Kidney epithelial cell (primary cell): ENCODE measurements around the gene SYMPK. TPM values are rescaled to one million over a fixed set of nuclear protein-coding genes. Genes with fewer than 3 reads are reported as not detected.

Source experiments
- DNase-seq: peaks from one replicate; pipeline ENCODE4 v3.0.0-alpha.2; 2010; ENCODE audit warnings: low read depth
- H3K27me3 ChIP-seq: 2 replicates; pipeline ENCODE4 v1.6.0; 2011; ENCODE audit warnings: low read length; ENCODE audit not compliant: control insufficient read depth, insufficient read depth
- H3K36me3 ChIP-seq: 2 replicates; pipeline ENCODE4 v1.5.1; 2011; ENCODE audit warnings: low read length; ENCODE audit not compliant: control insufficient read depth, insufficient read depth
- H3K4me3 ChIP-seq: 2 replicates; pipeline ENCODE4 v1.5.1; 2011; ENCODE audit warnings: low read depth, mild to moderate bottlenecking, control low read depth, low read length
- total RNA-seq: library from RNA; depleted of rRNA; stranded (reverse); fragments of >200 nt; gene quantifications from 2 replicates; pipeline ENCODE4 v1.2.3, GENCODE V29; 2015
- TF ChIP-seq, protein P1 (sequence below): IDR thresholded peaks from 2 replicates; pipeline ENCODE4 v1.5.1; 2011; ENCODE audit warnings: mild to moderate bottlenecking, moderate library complexity, low read length, control low read depth, inconsistent platforms; ENCODE audit not compliant: insufficient read depth, poor library complexity, severe bottlenecking

The SYMPK gene
- total RNA-seq, 1 donor from 2014 or later: 32.2 TPM

DNA sequence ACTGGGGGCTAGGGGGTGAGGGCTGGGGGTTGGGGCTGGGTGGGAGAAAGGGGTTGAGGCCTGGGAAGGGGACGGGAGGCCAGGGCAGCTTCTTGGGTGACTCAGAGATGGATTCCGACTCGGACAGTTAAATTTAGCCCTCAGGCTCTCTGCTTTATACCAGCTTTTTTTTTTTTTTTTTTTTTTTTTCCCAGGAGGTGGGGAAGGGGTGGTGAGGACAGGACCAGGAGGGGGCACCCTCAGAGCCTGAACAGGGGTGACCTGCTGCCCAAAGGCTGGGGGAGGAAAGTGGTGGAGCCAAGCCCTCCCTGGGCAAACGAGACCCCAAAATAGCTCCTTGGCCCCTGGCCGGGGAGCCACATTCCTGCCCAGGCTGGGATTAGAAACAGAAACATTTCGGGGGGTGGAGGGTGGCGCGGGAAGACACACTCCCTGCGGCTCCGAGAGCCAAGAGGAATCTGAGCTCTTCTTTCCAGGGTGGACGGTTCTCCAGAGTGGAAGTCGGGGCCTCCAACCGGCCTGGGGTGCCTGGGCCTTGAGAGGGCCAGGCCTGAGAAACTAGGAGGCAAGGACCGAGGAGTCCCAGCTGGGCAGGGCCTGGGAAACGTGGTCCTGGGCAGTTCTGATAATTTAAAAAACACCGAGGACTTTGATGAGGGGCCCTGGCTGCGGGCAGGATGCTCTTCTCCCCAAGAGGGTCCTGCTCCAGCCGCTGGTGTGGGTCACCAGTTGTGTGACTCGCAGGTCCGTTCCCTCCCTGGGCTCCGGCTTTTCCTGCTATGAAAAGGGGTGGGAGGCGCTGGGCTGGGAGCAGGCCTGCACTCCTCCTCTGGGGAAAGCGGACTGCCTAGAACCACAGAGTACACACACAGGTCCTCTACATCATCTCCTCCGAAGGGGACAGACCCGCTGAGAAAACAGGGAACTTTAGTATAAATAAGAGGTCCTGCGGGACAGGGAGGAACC lies 79.8 kb downstream of the SYMPK start:
- H3K27me3 ChIP-seq: no peaks in the 10 kb centered on the region
- no peaks in the 10 kb centered on the region for H3K36me3 ChIP-seq
- TF ChIP-seq, protein P1, sequence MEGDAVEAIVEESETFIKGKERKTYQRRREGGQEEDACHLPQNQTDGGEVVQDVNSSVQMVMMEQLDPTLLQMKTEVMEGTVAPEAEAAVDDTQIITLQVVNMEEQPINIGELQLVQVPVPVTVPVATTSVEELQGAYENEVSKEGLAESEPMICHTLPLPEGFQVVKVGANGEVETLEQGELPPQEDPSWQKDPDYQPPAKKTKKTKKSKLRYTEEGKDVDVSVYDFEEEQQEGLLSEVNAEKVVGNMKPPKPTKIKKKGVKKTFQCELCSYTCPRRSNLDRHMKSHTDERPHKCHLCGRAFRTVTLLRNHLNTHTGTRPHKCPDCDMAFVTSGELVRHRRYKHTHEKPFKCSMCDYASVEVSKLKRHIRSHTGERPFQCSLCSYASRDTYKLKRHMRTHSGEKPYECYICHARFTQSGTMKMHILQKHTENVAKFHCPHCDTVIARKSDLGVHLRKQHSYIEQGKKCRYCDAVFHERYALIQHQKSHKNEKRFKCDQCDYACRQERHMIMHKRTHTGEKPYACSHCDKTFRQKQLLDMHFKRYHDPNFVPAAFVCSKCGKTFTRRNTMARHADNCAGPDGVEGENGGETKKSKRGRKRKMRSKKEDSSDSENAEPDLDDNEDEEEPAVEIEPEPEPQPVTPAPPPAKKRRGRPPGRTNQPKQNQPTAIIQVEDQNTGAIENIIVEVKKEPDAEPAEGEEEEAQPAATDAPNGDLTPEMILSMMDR: peak; percentile 4
- H3K4me3 ChIP-seq: no peak overlapping the region
- no peak for DNase-seq

DNA sequence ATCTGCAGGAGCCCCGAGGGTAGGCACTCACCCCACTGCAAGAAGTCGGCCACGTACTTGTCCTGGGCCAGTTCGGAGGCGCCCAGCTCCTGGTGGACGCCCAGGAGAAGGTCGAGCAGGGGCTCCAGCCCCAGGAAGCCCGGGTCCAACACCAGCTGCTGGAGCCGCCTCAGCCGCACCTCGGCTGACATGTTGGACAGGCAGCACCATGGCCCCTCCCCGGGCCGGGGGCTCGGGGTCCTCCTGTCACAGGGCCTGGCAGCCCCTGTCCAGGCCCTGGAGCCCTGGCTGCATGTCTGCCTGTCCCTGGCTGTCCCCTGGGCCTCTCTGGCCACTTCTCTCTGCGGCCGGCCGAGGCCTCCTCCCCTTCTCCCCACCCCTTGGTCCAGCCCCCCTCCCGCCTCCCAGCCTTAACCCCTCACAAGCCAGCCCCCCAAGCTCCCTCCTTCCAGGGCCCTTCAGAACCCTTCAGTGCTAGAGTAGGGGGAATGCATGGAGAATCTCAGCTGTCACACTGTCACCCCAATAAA lies 80.7 kb downstream of the SYMPK start, which contains the start of gene DMPK:
DMPK (minus strand) TSS at position 329 of the 530 bp plus-strand sequence; CDS start at position 191, 138 bp downstream.
- no peak for DNase-seq
- peaks cover 2% of the 10 kb centered on the region for H3K36me3 ChIP-seq
- H3K27me3 ChIP-seq: no peaks in the 10 kb centered on the region
- TF ChIP-seq, protein P1: no peak
- H3K4me3 ChIP-seq: no peak within 1 kb of the TSS

DNA sequence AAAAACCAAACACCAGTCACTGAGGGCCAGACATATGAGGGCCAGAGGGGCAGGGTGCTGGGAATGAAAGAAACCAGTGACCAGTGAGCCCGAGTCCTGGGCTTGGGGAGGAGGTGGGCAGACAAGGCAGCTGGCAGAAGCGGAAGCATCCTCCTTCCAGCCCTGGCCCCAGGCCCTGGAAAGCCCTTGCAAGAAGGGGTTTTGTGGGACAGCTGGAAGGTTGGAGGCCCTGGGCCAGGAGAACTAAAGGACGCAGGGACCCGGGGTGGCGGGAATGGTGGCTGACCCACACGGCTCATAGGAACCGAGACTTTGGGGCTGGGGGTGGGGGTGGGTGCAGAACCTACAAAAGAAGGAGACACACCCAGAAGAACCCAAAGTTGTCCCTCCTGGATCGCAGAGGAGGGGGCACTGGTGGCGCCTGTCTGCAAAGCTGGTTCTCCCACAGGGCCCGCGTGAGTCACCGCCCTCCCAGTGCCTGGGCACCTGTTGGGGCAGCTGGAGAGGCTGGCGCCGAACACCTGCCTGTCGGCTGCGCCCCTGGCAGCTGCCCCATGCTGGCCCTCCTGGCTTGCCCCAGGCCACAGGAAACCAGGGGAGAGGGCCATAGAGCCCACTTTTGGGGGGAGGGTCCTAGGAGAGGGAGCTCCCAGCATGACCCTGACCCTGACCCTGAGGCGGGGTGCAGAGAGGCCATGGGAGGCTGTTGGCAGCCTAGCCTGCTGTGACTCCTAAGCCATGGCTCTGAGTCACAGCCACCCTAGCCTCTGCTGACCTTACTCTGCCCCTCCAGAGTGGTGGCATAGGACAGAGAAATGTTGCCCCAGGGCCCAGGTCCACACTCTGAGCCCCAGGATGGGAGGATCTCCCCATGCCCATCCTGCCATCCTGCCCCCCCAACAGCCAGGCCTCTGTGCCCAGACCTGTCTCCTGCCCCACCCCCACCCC lies 81.5 kb downstream of the SYMPK start:
- peaks cover 6% of the 10 kb centered on the region for H3K36me3 ChIP-seq
- DNase-seq: no peak
- TF ChIP-seq, protein P1: no peak
- no peaks in the 10 kb centered on the region for H3K27me3 ChIP-seq
- no peak overlapping the region for H3K4me3 ChIP-seq

DNA sequence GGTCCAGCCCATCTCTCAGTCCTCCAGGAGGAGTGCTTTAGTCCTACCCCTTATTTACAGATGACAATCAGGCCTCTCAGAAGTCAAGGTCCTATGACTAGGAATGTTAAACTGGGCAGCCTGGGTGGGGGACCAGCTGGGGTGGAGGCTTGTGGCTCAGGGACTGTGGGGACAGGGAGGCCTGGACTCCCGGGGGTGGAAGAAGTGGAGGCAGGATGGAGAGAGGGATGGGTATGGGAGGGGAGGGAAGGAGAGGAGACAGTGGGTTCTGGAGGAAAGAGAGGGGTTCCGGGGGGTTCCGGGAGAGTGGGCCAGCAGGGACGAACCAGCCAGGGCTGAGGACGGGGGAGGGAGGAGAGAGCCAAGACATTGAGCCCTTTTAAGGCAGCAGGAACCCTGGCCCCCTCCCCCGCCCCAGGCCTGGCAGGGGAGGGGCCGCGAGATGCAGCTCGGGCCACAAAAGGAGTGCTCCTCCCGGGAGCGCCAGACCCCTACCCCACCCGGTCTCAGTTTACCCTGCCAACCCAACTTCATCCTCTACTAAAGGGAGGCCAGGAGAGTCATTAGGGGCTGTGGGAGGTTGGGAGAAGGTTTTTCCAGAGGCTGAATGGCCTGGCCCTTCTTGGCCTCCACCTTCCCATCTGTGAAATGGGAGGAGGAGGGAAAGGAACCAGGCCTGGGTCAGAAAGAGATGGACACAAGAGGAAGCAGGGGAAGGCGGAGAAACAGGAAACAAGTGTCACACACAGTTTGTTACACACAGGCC lies 82.3 kb downstream of the SYMPK start:
- H3K27me3 ChIP-seq: no peaks in the 10 kb centered on the region
- H3K36me3 ChIP-seq: peaks cover 6% of the 10 kb centered on the region
- no peak overlapping the region for H3K4me3 ChIP-seq
- TF ChIP-seq, protein P1: no peak
- DNase-seq: no peak

DNA sequence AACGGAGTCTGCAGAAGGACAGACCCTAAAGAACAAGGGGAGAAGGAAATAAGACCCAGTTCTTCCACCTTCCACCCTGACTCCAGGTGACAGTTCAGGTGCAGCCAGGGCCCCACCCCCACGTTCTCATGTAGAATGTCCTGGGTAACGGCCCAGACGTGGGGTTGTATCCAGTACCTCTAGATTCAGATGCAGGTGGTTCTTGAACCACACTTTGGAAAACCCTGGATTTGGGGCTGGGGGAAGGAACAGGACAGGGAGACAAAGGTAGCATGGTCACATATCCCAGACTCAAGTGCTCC lies 82.8 kb downstream of the SYMPK start:
- no peak for DNase-seq
- TF ChIP-seq, protein P1: no peak
- Histone ChIP-seq H3K4me3 (no peak overlapping the region), H3K27me3 (no peaks in the 10 kb centered on the region), H3K36me3 (peaks cover 6% of the 10 kb centered on the region)
